ENCODE results near the gene KRTAP22-1. TPM values are rescaled to one million over a fixed set of nuclear protein-coding genes. Genes with fewer than 3 reads are reported as not detected.

The KRTAP22-1 gene
- not detected for total RNA-seq (2013)
- polyA plus RNA-seq (not detected), polyA minus RNA-seq (not detected in 2 replicates), total RNA-seq (0 reads per million in 11 experiments)

GRCh38 chr21:30600787-30601186 lies at the start of gene KRTAP22-1:
Gene KRTAP22-1 (plus strand): TSS chr21:30601087.
- no peak for TF ChIP-seq CTCF (IDR thresholded peaks at IDR 0.05)
- Histone ChIP-seq H3K9me3 (replicated peaks in 1 of 2; ENCODE audit: control insufficient read depth in 1 of 2, insufficient read depth in 1 of 2, low read length in 2 of 2) (peaks cover 24 to 39% of the 10 kb centered on the region in 2 donors), H3K79me2 (ENCODE audit: insufficient read depth, low read length) (no peaks in the 10 kb centered on the region), H4K20me1 (ENCODE audit: insufficient read depth, low read length) (no peaks in the 10 kb centered on the region), H3K4me2 (replicated peaks; ENCODE audit: extremely low read depth, low read length, poor library complexity, severe bottlenecking) (no peak within 1 kb of the TSS), H3K27ac (ENCODE audit: low read depth in 1 of 2, low read length in 2 of 2) (no peak within 1 kb of the TSS), H3K4me1 (ENCODE audit: control insufficient read depth in 1 of 2, insufficient read depth in 2 of 2, low read length in 2 of 2) (no peaks in the 10 kb centered on the region), H3K4me3 (replicated peaks in 1 of 3; ENCODE audit: low read depth in 2 of 3, low read length in 3 of 3) (no peak within 1 kb of the TSS), H3K9ac (ENCODE audit: insufficient read depth, low read length, poor library complexity, severe bottlenecking) (no peak within 1 kb of the TSS), H2AFZ (ENCODE audit: insufficient read depth, low read depth, low read length, poor library complexity, severe bottlenecking) (no peak within 1 kb of the TSS), H3K27me3 (ENCODE audit: control insufficient read depth in 2 of 2, insufficient read depth in 2 of 2, low read length in 2 of 2) (no peaks in the 10 kb centered on the region), H3K36me3 (replicated peaks in 1 of 2; ENCODE audit: control insufficient read depth in 1 of 2, insufficient read depth in 2 of 2, low read length in 2 of 2) (no peaks in the 10 kb centered on the region)
- Mint-ChIP-seq H3K4me3 (no peak within 1 kb of the TSS), H3K9me3 (peaks cover 5 to 22% (median 9%) of the 10 kb centered on the region in 7 donors), H3K4me1 (no peaks in the 10 kb centered on the region), H3K27me3 (ENCODE audit: low read depth in 3 of 3) (no peaks in the 10 kb centered on the region), H3K27ac (no peak within 1 kb of the TSS), H3K36me3 (no peaks in the 10 kb centered on the region)
- intact Hi-C loops (cut with micrococcal nuclease), result no loop called here
- DNase-seq, result no peak
- WGBS (ENCODE audit: insufficient coverage), result no CpG with 5 or more reads among the region's 1 CpG

- H3K36me3 ChIP-seq (replicated peaks in 1 of 2; ENCODE audit: control insufficient read depth in 1 of 2, insufficient read depth in 2 of 2, low read length in 2 of 2), result no peaks in the 10 kb centered on the region
- no peaks in the 10 kb centered on the region for H3K27me3 ChIP-seq (ENCODE audit: control insufficient read depth in 2 of 2, insufficient read depth in 2 of 2, low read length in 2 of 2)
- no peak overlapping the region for H3K9ac ChIP-seq (ENCODE audit: insufficient read depth, low read length, poor library complexity, severe bottlenecking)
- DNase-seq, result no peak
- no peaks in the 10 kb centered on the region for H3K36me3 Mint-ChIP-seq
- H2AFZ ChIP-seq (ENCODE audit: insufficient read depth, low read depth, low read length, poor library complexity, severe bottlenecking), result no peak overlapping the region
- H3K4me3 Mint-ChIP-seq, result no peak overlapping the region
- H4K20me1 ChIP-seq (ENCODE audit: insufficient read depth, low read length), result no peaks in the 10 kb centered on the region
- H3K27ac ChIP-seq (ENCODE audit: low read depth in 1 of 2, low read length in 2 of 2), result no peak overlapping the region
- 47% methylated on average over 1 of the region's 1 CpG for WGBS (ENCODE audit: insufficient coverage)
- no peak overlapping the region for H3K27ac Mint-ChIP-seq
- intact Hi-C loops (cut with micrococcal nuclease), result no loop called here
- no peak overlapping the region for H3K4me2 ChIP-seq (replicated peaks; ENCODE audit: extremely low read depth, low read length, poor library complexity, severe bottlenecking)
- H3K9me3 Mint-ChIP-seq, result peaks cover 0 to 13% (median 7%) of the 10 kb centered on the region in 7 donors
- no peaks in the 10 kb centered on the region for H3K27me3 Mint-ChIP-seq (ENCODE audit: low read depth in 3 of 3)
- peaks cover 11 to 33% of the 10 kb centered on the region in 2 donors for H3K9me3 ChIP-seq (replicated peaks in 1 of 2; ENCODE audit: control insufficient read depth in 1 of 2, insufficient read depth in 1 of 2, low read length in 2 of 2)
- H3K4me1 ChIP-seq (ENCODE audit: control insufficient read depth in 1 of 2, insufficient read depth in 2 of 2, low read length in 2 of 2), result no peaks in the 10 kb centered on the region
- no peaks in the 10 kb centered on the region for H3K79me2 ChIP-seq (ENCODE audit: insufficient read depth, low read length)
- no peak for TF ChIP-seq CTCF (IDR thresholded peaks at IDR 0.05)
- H3K4me1 Mint-ChIP-seq, result no peaks in the 10 kb centered on the region
- H3K4me3 ChIP-seq (replicated peaks in 1 of 3; ENCODE audit: low read depth in 2 of 3, low read length in 3 of 3), result no peak overlapping the region
Observed at GRCh38 chr21:30552782-30553181, 48.1 kb upstream of the KRTAP22-1 start.

Measured in CD14-positive monocyte (primary cell).